H1 (cell line): ENCODE results near the gene FAM53B. TPM values are rescaled to one million over a fixed set of nuclear protein-coding genes. Genes with fewer than 3 reads are reported as not detected.

Experiments used
- CTCF ChIA-PET: fragments of 300-600 bp; sonication (Branson Sonifier 250); formaldehyde crosslinking; loops from one replicate; lab custom pipeline; 2021; ENCODE audit not compliant: partially characterized antibody; lab: Charles Lee
- POLR2A ChIA-PET: fragments of 300-600 bp; sonication (Branson Sonifier 250); formaldehyde crosslinking; loops from one replicate; lab custom pipeline; 2021; ENCODE audit warnings: inconsistent platforms; ENCODE audit not compliant: partially characterized antibody; lab: Charles Lee
- DNase-seq, 2 experiments: peaks; one replicate each; pipeline versions ENCODE4 v3.0.0 to v3.0.0-alpha.2; 2010 to 2022; ENCODE audit warnings: low spot score in 2 of 2, low read depth in 1 of 2, mixed read lengths in 1 of 2
- FAIRE-seq: peaks from 2 replicates; lab custom pipeline; 2011; peaks lifted over from hg19 to GRCh38; lab: Jason Lieb, UNC
- H2AFZ ChIP-seq: 2 replicates; pipeline ENCODE4 v1.8.1; 2012; ENCODE audit warnings: low read length, inconsistent platforms
- H2AK5ac ChIP-seq: 2 replicates; pipeline ENCODE4 v1.6.1; 2013; ENCODE audit warnings: low read depth, low read length
- H2BK120ac ChIP-seq: replicated peaks from 2 replicates; pipeline ENCODE3; 2013; ENCODE audit warnings: low read depth, low read length, inconsistent platforms
- H2BK12ac ChIP-seq: 2 replicates; pipeline ENCODE4 v1.6.1; 2013; ENCODE audit warnings: low read depth, low read length
- H2BK15ac ChIP-seq: 2 replicates; pipeline ENCODE4 v1.6.1; 2013; ENCODE audit warnings: low read length
- H2BK20ac ChIP-seq: 2 replicates; pipeline ENCODE4 v1.6.1; 2013; ENCODE audit warnings: low read length
- H2BK5ac ChIP-seq: 2 replicates; pipeline ENCODE4 v1.6.1; 2013; ENCODE audit warnings: low read depth, low read length
- H3K14ac ChIP-seq: 2 replicates; pipeline ENCODE4 v1.6.1; 2013; ENCODE audit warnings: inconsistent platforms; ENCODE audit not compliant: insufficient read length
- H3K18ac ChIP-seq: 2 replicates; pipeline ENCODE4 v1.6.1; 2013; ENCODE audit warnings: low read length; ENCODE audit errors: extremely low read depth
- H3K23ac ChIP-seq: 2 replicates; pipeline ENCODE4 v1.6.1; 2013; ENCODE audit warnings: inconsistent platforms; ENCODE audit not compliant: insufficient read length
- H3K23me2 ChIP-seq: 2 replicates; pipeline ENCODE4 v1.6.1; 2013; ENCODE audit warnings: low read depth, low read length
- H3K27ac ChIP-seq: 2 replicates; pipeline ENCODE4 v1.6.1; 2011; ENCODE audit warnings: low read depth, low read length, inconsistent platforms
- H3K27me3 ChIP-seq, 4 experiments: replicated peaks in 1 of 4; 1 replicate in 1 of 4; 2 replicates in 3 of 4; pipeline versions ENCODE4 v1.6.1 to v1.8.1; 2011 to 2013; ENCODE audit warnings: low read length in 3 of 4, mild to moderate bottlenecking in 3 of 4, inconsistent platforms in 2 of 4, mixed read lengths in 2 of 4, moderate library complexity in 1 of 4; ENCODE audit not compliant: control insufficient read depth in 3 of 4, insufficient read depth in 3 of 4; ENCODE audit errors: extremely low read depth in 1 of 4
- H3K36me3 ChIP-seq, 4 experiments: 2 replicates each; pipeline versions ENCODE4 v1.6.1 to v1.8.1; 2011 to 2013; ENCODE audit warnings: mild to moderate bottlenecking in 4 of 4, low read length in 3 of 4, moderate library complexity in 2 of 4, control low read depth in 1 of 4, inconsistent platforms in 1 of 4; ENCODE audit not compliant: insufficient read depth in 4 of 4, control insufficient read depth in 2 of 4
- H3K4ac ChIP-seq: replicated peaks from 2 replicates; pipeline ENCODE3; 2013; ENCODE audit warnings: low read length, low read depth, mixed read lengths, inconsistent platforms; ENCODE audit not compliant: insufficient read length
- H3K4me1 ChIP-seq, 4 experiments: replicated peaks in 1 of 4; 1 replicate in 1 of 4; 2 replicates in 3 of 4; pipeline versions ENCODE4 v1.6.1 to v1.8.1; 2011 to 2013; ENCODE audit warnings: low read length in 3 of 4, inconsistent platforms in 2 of 4, mixed read lengths in 1 of 4; ENCODE audit not compliant: insufficient read depth in 4 of 4, control insufficient read depth in 3 of 4
- H3K4me2 ChIP-seq, 2 experiments: 2 replicates each; pipeline versions ENCODE4 v1.6.1 to v1.8.1; 2011 to 2013; ENCODE audit warnings: low read depth in 2 of 2, low read length in 2 of 2, control low read depth in 1 of 2, inconsistent platforms in 1 of 2, mild to moderate bottlenecking in 1 of 2; ENCODE audit not compliant: insufficient read depth in 1 of 2
- H3K4me3 ChIP-seq, 4 experiments: fragments of 200-600, 300-600 bp in 1 of 4; sonication (generic), shearing (Covaris generic), sonication (Bioruptor Twin) in 1 of 4; 2 replicates each; pipeline versions ENCODE4 v1.5.1 to v1.8.1; 2011 to 2016; ENCODE audit warnings: low read length in 4 of 4, low read depth in 3 of 4, control low read depth in 2 of 4, inconsistent platforms in 2 of 4, mild to moderate bottlenecking in 2 of 4, mixed read lengths in 1 of 4, moderate library complexity in 1 of 4; ENCODE audit not compliant: insufficient read depth in 2 of 4; ENCODE audit errors: extremely low read depth in 1 of 4
- H3K56ac ChIP-seq: replicated peaks from 2 replicates; pipeline ENCODE3; 2013; ENCODE audit warnings: low read depth, mild to moderate bottlenecking, mixed read lengths, low read length, inconsistent platforms; ENCODE audit not compliant: insufficient read length
- H3K79me1 ChIP-seq: 2 replicates; pipeline ENCODE4 v1.6.1; 2013; ENCODE audit warnings: low read depth, low read length, control low read depth
- H3K79me2 ChIP-seq, 2 experiments: 2 replicates each; pipeline versions ENCODE4 v1.6.1 to v1.8.1; 2012 to 2013; ENCODE audit warnings: low read length in 2 of 2, mild to moderate bottlenecking in 2 of 2, inconsistent platforms in 1 of 2; ENCODE audit not compliant: insufficient read depth in 2 of 2, control insufficient read depth in 1 of 2
- H3K9ac ChIP-seq, 4 experiments: replicated peaks in 1 of 4; 1 replicate in 1 of 4; 2 replicates in 3 of 4; pipeline versions ENCODE4 v1.6.1 to v1.8.1; 2011 to 2013; ENCODE audit warnings: low read depth in 3 of 4, low read length in 3 of 4, control low read depth in 2 of 4, mild to moderate bottlenecking in 2 of 4, moderate library complexity in 2 of 4, inconsistent platforms in 1 of 4; ENCODE audit errors: extremely low read depth in 1 of 4
- H3K9me3 ChIP-seq, 2 experiments: 2 replicates each; pipeline versions ENCODE4 v1.6.1 to v1.8.1; 2012 to 2013; ENCODE audit warnings: mild to moderate bottlenecking in 2 of 2, moderate library complexity in 2 of 2, control low read depth in 1 of 2, inconsistent platforms in 1 of 2, low read depth in 1 of 2, low read length in 1 of 2, mixed read lengths in 1 of 2; ENCODE audit not compliant: insufficient read depth in 2 of 2
- H4K20me1 ChIP-seq, 2 experiments: replicated peaks in 1 of 2; 2 replicates each; pipeline versions ENCODE3 to v1.8.1; 2011 to 2013; ENCODE audit warnings: inconsistent platforms in 2 of 2, low read length in 2 of 2, mild to moderate bottlenecking in 1 of 2; ENCODE audit not compliant: insufficient read depth in 2 of 2, control insufficient read depth in 1 of 2
- H4K5ac ChIP-seq: 2 replicates; pipeline ENCODE4 v1.6.1; 2013; ENCODE audit warnings: low read length, low read depth, mixed read lengths, inconsistent platforms; ENCODE audit not compliant: insufficient read length
- H4K8ac ChIP-seq: 2 replicates; pipeline ENCODE4 v1.8.0; 2013; ENCODE audit warnings: mild to moderate bottlenecking, moderate library complexity, low read length, inconsistent platforms; ENCODE audit not compliant: insufficient read depth; ENCODE audit errors: extremely low read depth
- H4K91ac ChIP-seq: replicated peaks from 2 replicates; pipeline ENCODE3; 2013; ENCODE audit warnings: low read length, mixed read lengths, inconsistent platforms; ENCODE audit not compliant: insufficient read length
- ASH2L ChIP-seq: fragments of 200-600, 300-600 bp; sonication (generic); IDR thresholded peaks from one replicate; pipeline ENCODE4 v1.7.1; 2017; ENCODE audit warnings: low read length
- BCL11A ChIP-seq, 2 experiments: IDR thresholded peaks; one replicate each; pipeline ENCODE4 v1.6.1; 2011; ENCODE audit warnings: low read depth in 2 of 2, low read length in 2 of 2, mild to moderate bottlenecking in 2 of 2
- BRCA1 ChIP-seq: IDR thresholded peaks from 2 replicates; pipeline ENCODE4 v1.6.1; 2012; ENCODE audit warnings: low read depth, low read length, improper control_type of control experiment
- CEBPB ChIP-seq: IDR thresholded peaks from 2 replicates; pipeline ENCODE4 v1.6.1; 2012; ENCODE audit warnings: low read depth, low read length
- PHF8 ChIP-seq: fragments of 200-600 bp; sonication (generic); conservative IDR thresholded peaks from 2 replicates; pipeline ENCODE4 v1.7.1; 2012; ENCODE audit warnings: low read depth, mild to moderate bottlenecking, inconsistent platforms, low read length, moderate library complexity
- RFX5 ChIP-seq: IDR thresholded peaks from 2 replicates; pipeline ENCODE4 v1.6.1; 2011; ENCODE audit warnings: low read depth, low read length, improper control_type of control experiment, borderline replicate concordance
- RNF2 ChIP-seq: fragments of 200-900, 300-1000 bp; sonication (generic); IDR thresholded peaks from 2 replicates; pipeline ENCODE4 v1.7.1; 2016; ENCODE audit warnings: borderline replicate concordance, low read depth, mild to moderate bottlenecking, antibody characterized with exemption, low read length; ENCODE audit not compliant: poor library complexity, severe bottlenecking; ENCODE audit errors: missing control alignments
- SP2 ChIP-seq: IDR thresholded peaks from 2 replicates; pipeline ENCODE4 v1.6.1; 2012; ENCODE audit warnings: mild to moderate bottlenecking, low read length, inconsistent platforms
- SP4 ChIP-seq: IDR thresholded peaks from 2 replicates; pipeline ENCODE4 v1.6.1; 2012; ENCODE audit warnings: low read length, inconsistent platforms
- SUZ12 ChIP-seq: fragments of 200-600 bp; sonication (generic); IDR thresholded peaks from 2 replicates; pipeline ENCODE4 v1.6.1; 2012; ENCODE audit warnings: mild to moderate bottlenecking, inconsistent platforms, low read length, moderate library complexity, mixed read lengths
- TBP ChIP-seq: IDR thresholded peaks from 2 replicates; pipeline ENCODE4 v1.6.1; 2011; ENCODE audit warnings: low read depth, low read length, improper control_type of control experiment
- TCF12 ChIP-seq: IDR thresholded peaks from 2 replicates; pipeline ENCODE4 v1.6.1; 2011; ENCODE audit warnings: low read depth, mild to moderate bottlenecking, low read length
- YY1 ChIP-seq: IDR thresholded peaks from 2 replicates; pipeline ENCODE4 v1.6.1; 2011; ENCODE audit warnings: low read depth, mild to moderate bottlenecking, low read length
- WGBS, 2 experiments: shearing (Covaris generic) in 1 of 2; methylation state at CpG; one replicate each; pipeline versions ENCODE4 v1.1.6 to v1.1.7; 2013 to 2015; ENCODE audit warnings: low lambda C conversion rate in 2 of 2, mixed read lengths in 2 of 2, inconsistent platforms in 1 of 2, low coverage in 1 of 2, missing lambda C conversion rate in 1 of 2; ENCODE audit not compliant: insufficient replicate concordance in 2 of 2, insufficient coverage in 1 of 2, insufficient read length in 1 of 2; ENCODE audit errors: extremely low coverage in 1 of 2, missing lambda C conversion rate in 1 of 2; 5-methylcytosine and 5-hydroxymethylcytosine counted together
- polyA plus RNA-seq, 7 experiments: library from polyadenylated mRNA; depleted of rRNA in 3 of 7; stranded (reverse) in 5 of 7; unstranded in 2 of 7; fragments of >200 nt in 5 of 7; fragments of 200-250 nt in 2 of 7; gene quantifications; 1 replicate in 5 of 7; 2 replicates in 1 of 7; 4 replicates in 1 of 7; pipeline versions ENCODE4 v1.2.1 to v1.2.3, GENCODE V29; 2011 to 2013; ENCODE audit warnings: missing spikeins in 2 of 7, mixed read lengths in 2 of 7
- total RNA-seq: library from RNA; stranded (reverse); fragmentation: NEBNext Ultra II Directional; extraction: Animal tissue kit (Norgen Biotek cat#: 25700); gene quantifications from 2 replicates; pipeline ENCODE4 v1.2.1, GENCODE V29; 2021

Gene FAM53B
- total and polyA plus RNA-seq, 2 of the 8 experiments (the other 6 are each of a cell fraction or from before 2014, with no cell fraction given) = 5.3 to 14.4 TPM

- H2BK20ac ChIP-seq = no peak overlapping the region
- POLR2A ChIA-PET = interaction anchor here (1.6 kb wide), 1 partner anchor 78 kb away, joined by 4 read pairs; no protein-coding TSS in a partner anchor
- H2BK5ac ChIP-seq = peak overlapping the region; percentile 12; the same call in 1 of the 2 replicates
- no peak overlapping the region for H3K18ac ChIP-seq
- H3K79me1 ChIP-seq = peaks cover 10% of the 10 kb centered on the region
- no peak overlapping the region for H3K4me3 ChIP-seq
- no peaks in the 10 kb centered on the region for H3K27me3 ChIP-seq
- TF ChIP-seq TCF12 = no peak
- TF ChIP-seq RFX5 = no peak
- TF ChIP-seq SUZ12 = no peak
- TF ChIP-seq SP2 = no peak
- no peak for TF ChIP-seq BRCA1
- no peak for TF ChIP-seq TBP
- TF ChIP-seq YY1 = no peak
- TF ChIP-seq RNF2 = no peak
- TF ChIP-seq CEBPB = no peak
- TF ChIP-seq BCL11A (IDR thresholded peaks at IDR 0.05; ENCODE audit: low read depth in 2 of 2, low read length in 2 of 2) = no peak
- TF ChIP-seq ASH2L = no peak
- TF ChIP-seq SP4 = no peak
- TF ChIP-seq PHF8 = no peak
- H3K36me3 ChIP-seq = no peaks in the 10 kb centered on the region
- FAIRE-seq = no peak
- H2BK120ac ChIP-seq = no peak overlapping the region
- no peak for DNase-seq
- peaks cover 0 to 5% (median 4%) of the 10 kb centered on the region in 4 experiments; a peak in 6 of 7 replicates for H3K4me1 ChIP-seq
- no peak overlapping the region for H3K4ac ChIP-seq
- CTCF ChIA-PET = interaction anchor here (0.6 to 10.3 kb wide), 10 partner anchors 9 to 208 kb away, joined by 3 to 86 read pairs (median 4); no protein-coding TSS in a partner anchor
- H3K79me2 ChIP-seq = peaks cover 0 to 5% of the 10 kb centered on the region in 2 experiments; a peak in 1 of 4 replicates
- no peak overlapping the region for H3K27ac ChIP-seq
- no peak overlapping the region for H3K4me2 ChIP-seq
- H3K9ac ChIP-seq = no peak overlapping the region
- no peaks in the 10 kb centered on the region for H3K23me2 ChIP-seq
- H2BK12ac ChIP-seq = no peak overlapping the region
- no peak overlapping the region for H3K56ac ChIP-seq
- no peak overlapping the region for H4K91ac ChIP-seq
- no peak overlapping the region for H2BK15ac ChIP-seq
- H2AK5ac ChIP-seq = no peak overlapping the region
- no peak overlapping the region for H4K5ac ChIP-seq
- no peaks in the 10 kb centered on the region for H3K9me3 ChIP-seq
- 91% methylated on average over 9 of the region's 9 CpGs; no CpG with 5 or more reads in 1 of the 2 experiments for WGBS, 2 experiments
- H3K23ac ChIP-seq = no peak overlapping the region
- H4K8ac ChIP-seq = no peak overlapping the region
- H4K20me1 ChIP-seq = peaks cover 3 to 20% of the 10 kb centered on the region in 2 experiments
- H3K14ac ChIP-seq = no peak overlapping the region
- no peak overlapping the region for H2AFZ ChIP-seq
Measured at GRCh38 chr10:124731551-124731950, 12.6 kb downstream of the FAM53B start.
